HCT116 (cell line): ENCODE results near the gene RAB3C. TPM values are rescaled to one million over a fixed set of nuclear protein-coding genes. Genes with fewer than 3 reads are reported as not detected.

Experiments used
- ATAC-seq: fragments of 200-7000 bp; cut with Tn5 transposase; 2 replicates; pipeline ENCODE4 v1.9.1; 2020; ENCODE audit warnings: mild to moderate bottlenecking, moderate library complexity
- BruUV-seq: library from RNA; stranded (reverse); fragments of 400-500 nt; replicated peaks from 2 replicates; lab custom pipeline; 2021; lab: Mats Ljungman, UMichigan
- CTCF ChIA-PET: fragments of 300-600 bp; sonication (Branson Sonifier 250); formaldehyde crosslinking; loops from one replicate; lab custom pipeline; 2021; ENCODE audit warnings: antibody characterized with exemption; lab: Charles Lee
- POLR2A ChIA-PET: fragments of 300-600, 350-600 bp; sonication (Branson Sonifier 250); formaldehyde crosslinking; loops from one replicate; lab custom pipeline; 2021; ENCODE audit warnings: antibody characterized with exemption; lab: Charles Lee
- RAD21 ChIA-PET, 2 experiments: fragments of 300-600 bp; sonication (Branson Sonifier 250); formaldehyde crosslinking; loops; one replicate each; lab custom pipeline; 2023; ENCODE audit warnings: low total read pairs in 2 of 2; ENCODE audit not compliant: uncharacterized antibody in 2 of 2, unreplicated experiment in 2 of 2, low non-redundant PET in 1 of 2; lab: Charles Lee
- DNase-seq: peaks from one replicate; pipeline ENCODE4 v3.0.0-alpha.2; 2010; ENCODE audit warnings: low read depth, low spot score
- H2AFZ ChIP-seq: fragments of 200-600 bp; shearing (Covaris generic), sonication (generic); 2 replicates; pipeline ENCODE4 v1.6.1; 2017; ENCODE audit warnings: low read depth, mixed run types, mixed read lengths, antibody characterized with exemption, low read length; ENCODE audit not compliant: poor library complexity, severe bottlenecking
- H3K27ac ChIP-seq: 2 replicates; pipeline ENCODE4 v1.5.1; 2012; ENCODE audit warnings: low read depth, low read length
- H3K27me3 ChIP-seq: fragments of 200-600 bp; sonication (generic); 2 replicates; pipeline ENCODE4 v1.6.1; 2016; ENCODE audit warnings: mixed run types, low read length, mixed read lengths; ENCODE audit not compliant: insufficient read depth
- H3K36me3 ChIP-seq, 2 experiments: fragments of 200-500 bp in 1 of 2; fragments of 200-600 bp in 1 of 2; sonication (Bioruptor generic) in 1 of 2; sonication (generic) in 1 of 2; 2 replicates each; pipeline versions ENCODE4 v1.5.1 to v1.6.1; 2014 to 2016; ENCODE audit warnings: low read length in 2 of 2, inconsistent platforms in 1 of 2, mixed read lengths in 1 of 2, mixed run types in 1 of 2; ENCODE audit not compliant: insufficient read depth in 2 of 2, control insufficient read depth in 1 of 2
- H3K4me1 ChIP-seq, 2 experiments: fragments of 200-600 bp in 1 of 2; sonication (generic) in 1 of 2; 2 replicates each; pipeline versions ENCODE4 v1.5.1 to v1.6.1; 2012 to 2017; ENCODE audit warnings: low read length in 2 of 2, inconsistent platforms in 1 of 2, mild to moderate bottlenecking in 1 of 2, mixed read lengths in 1 of 2, mixed run types in 1 of 2, moderate library complexity in 1 of 2; ENCODE audit not compliant: insufficient read depth in 2 of 2, control insufficient read depth in 1 of 2
- H3K4me2 ChIP-seq: fragments of 200-600 bp; sonication (generic); 2 replicates; pipeline ENCODE4 v1.6.1; 2017; ENCODE audit warnings: mixed run types, low read length, mixed read lengths
- H3K4me3 ChIP-seq, 2 experiments: fragments of 200-600 bp in 1 of 2; sonication (generic) in 1 of 2; replicated peaks in 1 of 2; 2 replicates each; pipeline ENCODE4 v1.5.1; 2011 to 2016; ENCODE audit warnings: low read length in 2 of 2, control low read depth in 1 of 2, low read depth in 1 of 2, mild to moderate bottlenecking in 1 of 2, mixed read lengths in 1 of 2, mixed run types in 1 of 2
- H3K79me2 ChIP-seq: fragments of 200-600 bp; sonication (generic); 2 replicates; pipeline ENCODE4 v1.6.1; 2017; ENCODE audit warnings: mild to moderate bottlenecking, mixed run types, low read length, moderate library complexity, mixed read lengths; ENCODE audit not compliant: insufficient read depth
- H3K9ac ChIP-seq: fragments of 200-600 bp; sonication (generic); 2 replicates; pipeline ENCODE4 v1.6.1; 2016; ENCODE audit warnings: low read length, mixed read lengths
- H3K9me2 ChIP-seq: fragments of 200-600 bp; sonication (generic), shearing (Covaris generic); 2 replicates; pipeline ENCODE4 v1.6.1; 2017; ENCODE audit warnings: mixed run types, mild to moderate bottlenecking, moderate library complexity; ENCODE audit not compliant: insufficient read depth
- H3K9me3 ChIP-seq, 2 experiments: fragments of 200-500 bp in 1 of 2; fragments of 200-600 bp in 1 of 2; sonication (Bioruptor generic) in 1 of 2; sonication (generic) in 1 of 2; 2 replicates each; pipeline ENCODE4 v1.6.1; 2014 to 2017; ENCODE audit warnings: low read length in 2 of 2, mixed read lengths in 2 of 2, inconsistent platforms in 1 of 2, low read depth in 1 of 2, mild to moderate bottlenecking in 1 of 2, mixed run types in 1 of 2, moderate library complexity in 1 of 2; ENCODE audit not compliant: control insufficient read depth in 1 of 2, insufficient read depth in 1 of 2
- H4K20me1 ChIP-seq: fragments of 200-600 bp; sonication (generic), shearing (Covaris generic); 2 replicates; pipeline ENCODE4 v1.6.1; 2017; ENCODE audit warnings: mixed run types, mild to moderate bottlenecking, moderate library complexity; ENCODE audit not compliant: insufficient read depth
- CEBPB ChIP-seq: IDR thresholded peaks from 2 replicates; pipeline ENCODE4 v1.6.1; 2012; ENCODE audit warnings: low read depth
- EGR1 ChIP-seq: IDR thresholded peaks from 2 replicates; pipeline ENCODE4 v1.6.1; 2012; ENCODE audit warnings: low read depth
- ELF1 ChIP-seq: IDR thresholded peaks from 2 replicates; pipeline ENCODE4 v1.6.1; 2012; ENCODE audit warnings: low read depth, borderline replicate concordance
- EZH2 ChIP-seq: fragments of 200-600 bp; sonication (generic); IDR thresholded peaks from 2 replicates; pipeline ENCODE4 v1.6.1; 2017; ENCODE audit warnings: antibody characterized with exemption, mixed run types
- EZH2phosphoT487 ChIP-seq: fragments of 200-600 bp; IDR thresholded peaks from 2 replicates; pipeline ENCODE4 v1.6.1; 2018; ENCODE audit warnings: antibody characterized with exemption, borderline replicate concordance
- FOSL1 ChIP-seq: IDR thresholded peaks from 2 replicates; pipeline ENCODE4 v1.6.1; 2012; ENCODE audit warnings: low read depth
- MAX ChIP-seq: IDR thresholded peaks from 2 replicates; pipeline ENCODE4 v1.6.1; 2012
- POLR2AphosphoS5 ChIP-seq: IDR thresholded peaks from 2 replicates; pipeline ENCODE4 v1.6.1; 2011; ENCODE audit warnings: mild to moderate bottlenecking, low read depth, low read length, moderate library complexity
- RAD21 ChIP-seq: IDR thresholded peaks from 2 replicates; pipeline ENCODE4 v1.6.1; 2012; ENCODE audit warnings: low read depth, mild to moderate bottlenecking
- SIN3A ChIP-seq: IDR thresholded peaks from 2 replicates; pipeline ENCODE4 v1.6.1; 2012; ENCODE audit warnings: low read depth
- SP1 ChIP-seq: IDR thresholded peaks from 2 replicates; pipeline ENCODE4 v1.6.1; 2012; ENCODE audit warnings: low read depth
- SRF ChIP-seq: IDR thresholded peaks from 2 replicates; pipeline ENCODE4 v1.6.1; 2012; ENCODE audit warnings: low read depth
- TCF7L2 ChIP-seq: IDR thresholded peaks from 2 replicates; pipeline ENCODE4 v1.7.0; 2011; ENCODE audit warnings: borderline replicate concordance, inconsistent platforms; ENCODE audit not compliant: insufficient read depth, insufficient read length; ENCODE audit errors: extremely low read depth
- ZBTB33 ChIP-seq: IDR thresholded peaks from 2 replicates; pipeline ENCODE4 v1.6.1; 2011; ENCODE audit warnings: mild to moderate bottlenecking, low read length, moderate library complexity; ENCODE audit not compliant: insufficient replicate concordance; ENCODE audit errors: extremely low read depth
- ZFX ChIP-seq: fragments of 450-650 bp; IDR thresholded peaks from 2 replicates; pipeline ENCODE4 v1.6.1; 2017
- ZNF274 ChIP-seq: fragments of 200-500 bp; sonication (Bioruptor generic); IDR thresholded peaks from 2 replicates; pipeline ENCODE4 v1.6.1; 2014; ENCODE audit warnings: mild to moderate bottlenecking, low read depth, low read length, inconsistent platforms
- intact Hi-C: fragments of 100-400 bp; cut with micrococcal nuclease; formaldehyde crosslinking; loops from 2 replicates; pipeline ENCODE4 v1.10.0; 2022
- total RNA-seq: library from RNA; stranded (reverse); gene quantifications from one replicate; pipeline ENCODE4 v1.2.1, GENCODE V29; 2021; ENCODE audit not compliant: unreplicated experiment

RAB3C gene
- total RNA-seq, 1 experiment from 2014 or later = not detected

GRCh38 chr5:58628626-58629025, 45.8 kb downstream of the RAB3C start:
- no peaks in the 10 kb centered on the region for H3K4me1 ChIP-seq
- ChIA-PET RAD21 (no interaction called here), POLR2A (no interaction called here), CTCF (no interaction called here)
- H3K4me2 ChIP-seq = no peak overlapping the region
- H3K9me3 ChIP-seq = no peaks in the 10 kb centered on the region
- DNase-seq (no peak), ATAC-seq (no peak)
- H3K27me3 ChIP-seq = peaks cover 25% of the 10 kb centered on the region
- intact Hi-C loops = no loop called here
- no peak overlapping the region for H2AFZ ChIP-seq
- no peaks in the 10 kb centered on the region for H3K79me2 ChIP-seq
- no TSS peak for BruUV-seq
- TF ChIP-seq POLR2AphosphoS5 (no peak), RAD21 (no peak), FOSL1 (no peak), TCF7L2 (no peak), ZBTB33 (no peak), CEBPB (no peak), SRF (no peak), EZH2 (no peak), ELF1 (no peak), EGR1 (no peak), SIN3A (no peak), SP1 (no peak), MAX (no peak), ZFX (no peak), EZH2phosphoT487 (no peak), ZNF274 (no peak)
- no peak overlapping the region for H3K9ac ChIP-seq
- H3K27ac ChIP-seq = no peak overlapping the region
- H4K20me1 ChIP-seq = no peaks in the 10 kb centered on the region
- H3K36me3 ChIP-seq = no peaks in the 10 kb centered on the region
- no peaks in the 10 kb centered on the region for H3K9me2 ChIP-seq
- no peak overlapping the region for H3K4me3 ChIP-seq
